Stimulated activated CD4-positive, alpha-beta T cell treated with anti-CD3 and anti-CD28 coated beads, Interleukin-15, amount 100 ng/mL, for 24 hours (primary cell): ENCODE results near the gene SMTNL1.
"Not testable (repeated sequence)": the region's sequence is repeated elsewhere in the genome, so short reads cannot be mapped to it uniquely, and the experiment has no call there.

Source experiments
- DNase-seq: peaks from one replicate; pipeline ENCODE4 v3.0.0-alpha.2; 2020

Gene SMTNL1

DNA sequence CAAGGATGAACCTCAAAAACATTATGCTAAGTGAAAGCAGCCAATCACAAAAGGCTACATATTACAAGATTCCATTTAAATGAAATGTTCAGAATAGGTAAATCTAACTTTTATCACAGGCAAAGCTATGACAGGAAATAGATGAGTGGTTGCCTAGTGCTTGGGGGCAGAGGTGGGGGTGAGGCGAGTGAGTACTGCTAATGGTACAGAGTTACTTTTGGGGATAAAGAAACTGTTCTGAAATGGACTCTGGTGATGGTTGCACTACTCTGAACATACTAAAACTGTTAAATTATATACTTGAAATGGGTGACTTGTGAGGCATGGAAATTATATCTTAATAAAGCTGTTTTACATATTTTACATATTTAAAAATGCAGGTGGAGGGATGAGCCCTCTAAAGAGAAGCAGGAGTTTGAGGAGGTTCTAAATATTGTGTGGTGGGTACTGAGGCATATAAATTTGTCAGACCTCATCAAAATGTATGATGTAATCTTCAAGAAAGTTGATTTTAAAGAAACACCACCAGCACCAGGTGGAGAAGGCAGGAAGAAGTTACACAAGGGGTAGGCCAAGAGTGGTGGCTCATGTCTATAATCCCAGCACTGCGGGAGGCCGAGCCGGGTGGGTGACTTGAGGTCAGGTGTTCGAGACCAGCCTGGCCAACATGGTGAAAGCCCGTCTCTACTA is 25.5 kb upstream of the SMTNL1 start:
- no peak for DNase-seq

- no peak for DNase-seq
These were observed 24.5 kb upstream of the SMTNL1 start for GRCh38 chr11:57512646-57513451.

DNA sequence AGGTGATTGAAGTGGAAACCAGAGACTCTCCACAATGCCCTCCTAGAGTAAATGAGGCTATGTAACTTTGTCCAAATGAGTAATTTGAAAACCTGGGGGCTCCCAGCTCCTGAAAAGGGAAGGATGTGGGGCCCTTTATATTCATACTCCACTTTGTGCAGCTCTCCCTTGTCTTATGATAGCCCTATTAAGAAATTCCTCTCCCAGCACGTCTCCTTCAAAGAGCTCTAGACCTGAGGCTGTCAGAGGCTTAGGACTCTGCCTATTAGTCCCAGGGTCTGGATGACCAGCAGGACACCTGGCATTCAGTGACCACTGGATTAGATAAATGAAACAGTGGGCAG is 24.0 kb upstream of the SMTNL1 start:
- no peak for DNase-seq

- DNase-seq: peak; percentile 61
These were observed 23.4 kb upstream of the SMTNL1 start for GRCh38 chr11:57513911-57514537.

DNA sequence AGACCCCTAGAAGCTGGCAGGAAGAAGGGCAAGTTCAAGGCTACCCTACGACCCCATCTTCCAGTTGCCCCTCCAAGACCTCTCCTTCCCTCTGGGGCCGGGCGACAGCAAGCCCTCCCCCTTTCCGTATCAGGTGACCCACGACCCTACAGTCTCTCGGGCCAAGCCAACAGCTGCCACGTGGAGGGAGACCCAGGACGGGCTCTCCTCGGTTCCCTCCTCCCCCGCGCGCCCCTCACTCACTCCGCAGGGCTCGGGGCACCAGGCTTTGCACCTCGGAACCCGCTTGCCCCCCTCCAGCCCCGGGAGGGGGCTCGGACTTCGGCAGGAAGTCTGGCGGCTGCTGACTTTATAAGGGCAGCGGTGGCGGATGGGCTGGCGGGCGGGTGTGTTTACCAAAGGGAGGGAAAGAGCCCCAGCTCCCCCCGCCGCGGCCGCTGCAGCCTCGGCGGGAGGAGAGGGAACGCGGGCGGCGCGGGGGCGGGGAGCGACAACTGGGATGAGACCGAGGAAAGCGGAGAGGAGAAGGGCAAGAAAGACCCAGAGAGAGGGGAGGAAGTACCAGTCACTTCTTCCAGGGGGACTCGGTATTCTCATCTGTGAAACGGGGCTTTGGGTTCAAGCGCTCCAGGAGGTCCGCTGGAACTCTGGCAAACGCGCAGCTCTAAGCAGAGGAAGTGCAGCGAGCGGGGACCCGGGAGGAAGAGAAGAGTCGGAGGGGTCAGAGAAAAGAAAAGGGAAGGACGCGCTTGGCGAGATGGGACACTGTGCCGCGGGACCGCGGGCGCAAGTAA is 22.7 kb upstream of the SMTNL1 start:
- peak; percentile 76 for DNase-seq

DNA sequence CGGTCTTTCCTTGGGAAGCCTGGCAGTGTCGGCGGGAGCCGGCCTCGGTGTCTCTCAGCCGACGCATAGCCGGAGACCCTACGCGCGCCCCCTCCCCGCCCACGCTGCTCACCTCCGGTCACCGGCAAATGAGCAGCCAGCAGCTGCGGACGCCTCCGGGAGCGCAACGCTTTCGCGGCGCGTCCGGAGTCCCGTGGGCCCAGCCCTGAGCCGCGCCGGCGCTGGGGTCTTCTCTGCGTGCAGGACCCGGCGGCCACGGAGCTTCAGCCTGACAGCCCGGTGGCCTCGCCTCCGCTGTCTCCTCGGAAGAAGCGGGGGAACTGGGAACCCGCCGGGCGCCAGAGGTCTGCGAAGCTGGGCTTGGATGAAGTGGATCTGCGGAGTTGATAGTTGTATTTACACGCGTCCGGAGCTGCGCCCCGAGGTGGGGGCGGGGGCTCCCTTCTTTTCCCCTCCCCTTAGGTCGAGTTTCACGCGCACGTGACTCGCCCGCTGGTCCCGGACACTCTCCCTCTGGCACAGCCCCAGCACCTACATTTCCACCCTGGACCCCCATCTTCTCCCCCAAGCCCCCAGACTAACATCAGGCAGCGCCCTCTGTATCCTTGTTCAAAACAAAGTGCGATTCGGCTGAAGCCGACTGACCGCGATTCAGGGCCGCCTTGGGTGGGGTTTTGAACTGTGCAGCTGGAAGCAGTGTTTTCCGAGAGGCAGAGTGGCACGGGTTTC is 21.9 kb upstream of the SMTNL1 start, which contains the start of gene SLC43A1:
SLC43A1 (minus strand) TSS at position 371 of the 729 bp plus-strand sequence. CDS start 1,591 bp downstream, outside the sequence.
- peak; percentile 73 for DNase-seq

- DNase-seq: no peak
These were observed 21.3 kb upstream of the SMTNL1 start for GRCh38 chr11:57516061-57516443.

- no peak for DNase-seq
These were observed 16.3 kb upstream of the SMTNL1 start for GRCh38 chr11:57521116-57521515.

DNA sequence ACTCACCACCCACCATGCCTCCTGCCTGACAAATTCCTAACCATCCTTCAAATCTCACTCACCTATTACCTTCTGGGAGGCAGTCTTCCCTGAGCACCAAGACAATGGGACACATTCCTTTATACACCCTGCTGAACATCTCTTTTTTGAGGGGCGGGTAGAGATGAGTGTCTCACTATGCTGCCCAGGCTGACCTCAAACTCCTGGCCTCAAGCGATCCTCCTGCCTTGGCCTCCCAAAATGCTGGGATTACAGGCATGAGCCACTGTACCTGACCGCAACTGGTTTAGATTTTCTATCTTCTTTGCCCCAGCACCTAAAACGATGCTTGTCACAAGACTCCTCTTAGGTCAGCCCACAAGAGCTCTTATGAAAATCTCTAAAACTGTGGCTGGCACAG is 14.0 kb upstream of the SMTNL1 start:
- no peak for DNase-seq

DNA sequence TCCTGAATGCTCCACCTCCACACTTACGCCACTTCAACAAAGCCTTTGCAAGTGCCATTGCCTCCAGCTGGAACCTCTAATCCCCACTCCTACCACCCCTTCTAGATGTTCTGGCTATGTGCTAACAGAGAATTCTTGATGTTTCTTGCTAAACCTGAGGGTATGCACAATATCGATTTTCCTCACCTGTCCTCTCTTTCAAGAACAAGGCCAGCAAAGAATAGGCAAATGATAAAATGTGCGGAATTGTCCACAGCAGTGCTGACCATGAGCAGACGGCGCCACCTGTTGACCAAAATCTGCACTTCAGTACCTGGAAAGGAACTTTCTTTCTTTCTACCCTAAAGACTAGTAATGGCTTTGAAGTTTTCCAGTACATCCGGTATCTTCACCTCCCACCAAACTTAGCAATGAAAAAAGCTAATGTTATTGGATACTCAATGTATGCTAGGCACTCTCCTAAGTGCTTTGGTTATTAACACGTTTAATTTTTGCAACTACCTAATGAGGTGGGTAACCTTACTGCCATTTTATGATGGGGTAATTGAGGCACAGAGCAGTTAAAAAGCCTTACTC is 10.3 kb upstream of the SMTNL1 start:
- DNase-seq: peak; percentile 81

- no peak for DNase-seq
These were observed 8.4 kb upstream of the SMTNL1 start for GRCh38 chr11:57529012-57529411.

- DNase-seq: no peak
These were observed 7.2 kb upstream of the SMTNL1 start for GRCh38 chr11:57530215-57530595.

DNA sequence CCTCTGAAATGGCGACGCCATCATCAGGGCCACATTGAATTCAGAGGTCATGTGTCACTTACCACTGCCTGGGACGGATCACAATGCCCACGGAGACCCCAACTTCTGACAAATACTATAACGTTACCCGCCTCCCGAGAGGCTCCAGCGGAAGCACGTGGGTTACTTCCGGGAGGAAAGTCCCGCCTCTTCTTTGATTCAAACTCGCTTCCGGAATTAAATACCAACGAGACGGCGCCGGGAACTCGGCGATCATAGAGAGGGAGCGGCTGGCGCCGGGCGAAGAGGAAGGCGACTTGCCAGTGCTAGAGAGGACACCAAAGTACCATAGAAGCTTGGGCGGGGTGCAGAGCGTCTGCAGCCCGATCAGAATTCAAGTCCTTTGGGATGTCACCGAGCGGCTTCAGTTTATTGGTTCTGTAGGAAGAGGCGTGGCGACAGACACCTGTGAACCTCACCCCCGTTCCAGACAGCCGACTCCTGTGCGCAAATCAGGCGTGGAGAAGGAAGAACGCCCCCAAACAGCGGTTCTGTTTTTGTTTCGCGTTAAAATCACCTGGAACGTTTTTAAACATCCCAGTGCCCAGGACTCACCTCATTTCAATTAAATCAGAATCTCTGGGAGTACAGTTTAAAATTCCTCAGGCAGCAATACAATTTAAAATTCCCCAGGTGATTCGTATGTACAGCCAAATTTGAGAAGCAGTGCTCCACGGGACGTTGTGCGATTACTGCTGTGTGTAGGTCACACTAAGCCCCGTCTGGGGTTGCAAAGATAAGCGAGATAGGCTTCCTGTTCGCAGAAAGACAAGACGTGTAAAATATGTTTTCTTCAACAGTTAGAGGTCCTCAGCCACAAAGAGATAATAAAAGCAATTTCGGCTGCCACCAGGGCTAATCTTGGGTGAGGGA is 6.5 kb upstream of the SMTNL1 start, which contains the start of gene TIMM10:
TIMM10 (minus strand) TSS at position 159 of the 912 bp plus-strand sequence. CDS start 565 bp downstream, outside the sequence.
- DNase-seq: peak; percentile 96

DNA sequence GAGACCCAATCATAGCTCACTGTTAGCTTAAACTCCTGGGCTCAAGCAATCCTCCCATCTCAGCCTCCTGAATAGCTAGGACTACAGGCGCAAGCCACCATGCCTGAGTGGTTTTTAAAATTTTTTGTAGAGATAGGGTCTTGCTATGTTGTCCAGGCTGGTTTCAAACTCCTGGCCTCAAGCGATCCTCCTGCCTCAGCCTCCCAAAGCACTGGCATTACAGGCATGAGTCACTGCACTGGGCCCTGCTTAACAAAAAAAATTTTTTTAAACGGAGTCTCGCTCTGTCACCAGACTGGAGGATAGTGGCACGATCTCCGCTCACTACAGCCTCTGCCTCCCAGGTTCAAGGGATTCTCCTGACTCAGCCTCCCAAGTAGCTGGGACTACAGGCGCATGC is 2.9 kb upstream of the SMTNL1 start:
- DNase-seq: not testable (repeated sequence)

- DNase-seq: no peak
These were observed 1.9 kb downstream of the SMTNL1 start for GRCh38 chr11:57539342-57539741.

GRCh38 chr11:57541169-57541568 is 3.8 kb downstream of the SMTNL1 start:
- no peak for DNase-seq

GRCh38 chr11:57542582-57542981 is 5.2 kb downstream of the SMTNL1 start:
- no peak for DNase-seq

DNA sequence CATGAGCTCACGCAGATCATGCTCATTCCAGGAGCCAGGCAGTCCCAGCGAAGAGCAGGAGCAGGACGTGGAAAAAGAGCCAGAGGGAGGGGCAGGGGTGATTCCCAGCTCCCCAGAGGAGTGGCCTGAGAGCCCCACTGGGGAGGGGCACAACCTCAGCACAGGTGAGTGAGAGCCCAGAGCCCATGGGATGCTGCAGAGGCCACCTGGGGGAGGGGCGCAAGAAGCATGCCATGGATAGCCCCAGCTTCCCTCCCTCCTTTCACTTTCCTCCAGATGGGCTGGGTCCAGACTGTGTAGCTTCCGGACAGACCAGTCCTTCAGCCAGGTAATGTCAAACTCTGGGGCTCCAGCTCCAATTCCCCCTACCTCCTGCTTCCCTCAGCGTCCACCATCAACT is 6.2 kb downstream of the SMTNL1 start:
- DNase-seq: no peak

DNA sequence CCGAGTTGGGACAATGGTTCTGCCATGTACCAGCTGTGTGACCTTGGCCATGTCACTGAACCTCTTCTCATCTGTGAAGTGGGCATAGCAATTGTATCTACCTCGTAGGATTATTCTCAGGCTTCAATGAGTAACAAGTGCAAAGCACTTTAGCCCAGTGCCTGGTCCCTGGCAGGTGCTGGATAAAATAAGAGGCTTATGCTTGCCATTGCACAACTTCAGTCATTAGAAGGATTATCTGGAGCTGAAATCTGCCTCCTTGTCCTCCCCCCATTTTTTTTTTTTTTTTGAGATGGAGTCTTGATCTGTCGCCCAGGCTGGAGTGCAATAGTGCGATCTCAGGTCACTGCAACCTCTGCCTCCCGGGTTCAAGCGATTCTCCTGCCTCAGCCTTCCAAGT is 7.2 kb downstream of the SMTNL1 start:
- DNase-seq: no peak

DNA sequence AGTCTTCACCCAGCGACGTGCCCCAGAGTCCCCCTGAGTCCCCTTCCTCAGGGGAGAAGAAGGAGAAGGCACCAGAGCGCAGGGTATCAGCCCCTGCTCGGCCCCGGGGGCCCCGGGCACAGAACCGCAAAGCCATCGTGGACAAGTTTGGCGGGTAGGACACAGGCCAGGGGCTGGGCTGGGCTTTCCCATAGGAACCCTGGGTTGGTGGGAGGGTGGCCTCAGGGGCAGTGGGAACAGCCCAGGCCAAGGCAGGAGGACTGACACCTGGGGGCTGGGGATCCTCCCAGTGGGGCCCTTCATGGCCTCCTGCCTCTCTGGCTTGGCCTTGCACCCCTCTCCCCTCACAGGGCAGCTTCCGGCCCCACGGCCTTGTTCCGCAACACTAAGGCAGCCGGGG is 8.5 kb downstream of the SMTNL1 start:
- no peak for DNase-seq

- no peak for DNase-seq
These were observed 9.1 kb downstream of the SMTNL1 start for GRCh38 chr11:57546451-57546850.
